Measurements from ENCODE around the gene RGL3. TPM values are rescaled to one million over a fixed set of nuclear protein-coding genes. Genes with fewer than 3 reads are reported as not detected.
"Not testable (repeated sequence)": the region's sequence is repeated elsewhere in the genome, so short reads cannot be mapped to it uniquely, and the experiment has no call there.

RGL3 gene
- total RNA-seq, 2 experiments from 2014 or later, result not detected

DNA sequence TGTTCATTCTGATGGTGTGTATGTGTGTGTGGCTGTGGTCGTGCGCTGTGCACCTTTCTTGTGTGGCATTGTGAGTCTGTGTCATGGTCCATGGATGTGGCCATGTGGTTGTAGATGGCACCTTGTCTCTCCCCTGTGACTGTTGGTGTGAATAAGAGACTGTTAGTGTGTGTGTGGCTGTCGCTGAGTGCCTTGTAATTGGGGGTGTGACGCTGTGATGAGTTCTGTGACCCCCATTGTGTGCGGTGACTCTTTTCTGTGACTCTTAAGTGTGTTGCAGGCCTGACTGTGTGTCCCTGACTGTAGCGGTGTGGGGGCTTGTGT is 63.1 kb downstream of the RGL3 start:
- Mint-ChIP-seq H3K27ac (no peak overlapping the region), H3K4me3 (peak overlapping the region; percentile 39), H3K4me1 (ENCODE audit: low read depth) (peaks cover 8% of the 10 kb centered on the region), H3K36me3 (ENCODE audit: low read depth) (no peaks in the 10 kb centered on the region), H3K9me3 (no peaks in the 10 kb centered on the region), H3K27me3 (peaks cover 10% of the 10 kb centered on the region)
- ATAC-seq (no peak), DNase-seq (no peak)
- ChIA-PET CTCF (no interaction called here), POLR2A (no interaction called here)
- TF ChIP-seq, protein P1, sequence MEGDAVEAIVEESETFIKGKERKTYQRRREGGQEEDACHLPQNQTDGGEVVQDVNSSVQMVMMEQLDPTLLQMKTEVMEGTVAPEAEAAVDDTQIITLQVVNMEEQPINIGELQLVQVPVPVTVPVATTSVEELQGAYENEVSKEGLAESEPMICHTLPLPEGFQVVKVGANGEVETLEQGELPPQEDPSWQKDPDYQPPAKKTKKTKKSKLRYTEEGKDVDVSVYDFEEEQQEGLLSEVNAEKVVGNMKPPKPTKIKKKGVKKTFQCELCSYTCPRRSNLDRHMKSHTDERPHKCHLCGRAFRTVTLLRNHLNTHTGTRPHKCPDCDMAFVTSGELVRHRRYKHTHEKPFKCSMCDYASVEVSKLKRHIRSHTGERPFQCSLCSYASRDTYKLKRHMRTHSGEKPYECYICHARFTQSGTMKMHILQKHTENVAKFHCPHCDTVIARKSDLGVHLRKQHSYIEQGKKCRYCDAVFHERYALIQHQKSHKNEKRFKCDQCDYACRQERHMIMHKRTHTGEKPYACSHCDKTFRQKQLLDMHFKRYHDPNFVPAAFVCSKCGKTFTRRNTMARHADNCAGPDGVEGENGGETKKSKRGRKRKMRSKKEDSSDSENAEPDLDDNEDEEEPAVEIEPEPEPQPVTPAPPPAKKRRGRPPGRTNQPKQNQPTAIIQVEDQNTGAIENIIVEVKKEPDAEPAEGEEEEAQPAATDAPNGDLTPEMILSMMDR (IDR thresholded peaks at IDR 0.05), result no peak
- intact Hi-C loops (cut with micrococcal nuclease), result no loop called here

DNA sequence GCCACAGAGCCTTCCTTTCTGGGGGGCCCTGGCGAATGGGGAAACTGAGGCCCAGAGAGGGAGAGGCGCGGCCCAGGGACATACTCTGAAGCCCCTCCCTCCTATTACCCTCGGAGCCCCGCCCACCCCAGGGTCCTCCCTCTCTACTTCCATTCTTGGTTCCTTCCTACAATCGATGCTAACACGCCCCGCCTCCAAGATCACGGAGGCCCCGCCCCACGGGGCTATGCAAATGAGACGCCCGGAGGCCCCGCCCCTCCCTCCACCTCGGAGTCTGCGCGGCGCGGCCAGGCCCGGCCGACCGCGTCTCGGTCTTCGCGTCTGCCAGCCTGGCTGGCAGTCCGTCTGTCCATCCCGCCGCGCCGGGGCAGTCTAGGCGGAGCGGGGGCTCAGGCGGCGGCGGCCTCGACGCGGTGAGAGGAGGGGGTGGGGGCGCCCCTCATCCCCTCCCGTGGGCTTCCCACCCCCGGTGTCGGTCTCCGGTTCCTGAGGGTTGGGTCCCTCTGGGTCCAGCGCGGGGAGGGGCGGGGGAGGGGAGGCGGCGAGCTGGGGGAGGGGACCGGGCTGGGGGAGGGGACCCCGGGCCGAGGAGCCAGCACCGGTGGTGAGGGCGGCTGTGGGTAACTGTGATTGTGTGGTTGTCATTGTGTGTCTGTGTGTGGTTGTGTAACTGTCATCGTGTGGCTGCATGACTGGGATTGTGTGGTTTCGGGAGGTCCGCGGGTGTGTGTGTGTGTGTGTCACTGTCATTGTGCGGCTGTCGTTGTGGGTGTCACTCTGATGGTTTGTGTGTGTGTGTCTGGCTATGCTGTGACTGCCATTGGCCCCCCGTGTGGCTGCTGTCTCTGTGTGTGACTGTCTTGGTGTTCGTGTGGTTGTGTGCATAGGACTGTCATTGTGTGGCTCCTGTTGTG is 63.7 kb downstream of the RGL3 start, which contains the start of gene PLPPR2:
PLPPR2 (plus strand) TSS at position 273 of the 914 bp plus-strand sequence. CDS start 2,242 bp downstream, outside the sequence.
- peak within 1 kb of the TSS; percentile 39 for H3K4me3 Mint-ChIP-seq
- intact Hi-C loops (cut with micrococcal nuclease), result no loop called here
- peak; percentile 92 for DNase-seq
- ATAC-seq, result peak; percentile 97
- ChIA-PET POLR2A (no interaction called here), CTCF (no interaction called here)
- no peaks in the 10 kb centered on the region for H3K9me3 Mint-ChIP-seq
- H3K36me3 Mint-ChIP-seq (ENCODE audit: low read depth), result no peaks in the 10 kb centered on the region
- TF ChIP-seq, protein P1 (IDR thresholded peaks at IDR 0.05), result no peak
- H3K4me1 Mint-ChIP-seq (ENCODE audit: low read depth), result peaks cover 8% of the 10 kb centered on the region
- no peak within 1 kb of the TSS for H3K27ac Mint-ChIP-seq
- peaks cover 10% of the 10 kb centered on the region for H3K27me3 Mint-ChIP-seq

DNA sequence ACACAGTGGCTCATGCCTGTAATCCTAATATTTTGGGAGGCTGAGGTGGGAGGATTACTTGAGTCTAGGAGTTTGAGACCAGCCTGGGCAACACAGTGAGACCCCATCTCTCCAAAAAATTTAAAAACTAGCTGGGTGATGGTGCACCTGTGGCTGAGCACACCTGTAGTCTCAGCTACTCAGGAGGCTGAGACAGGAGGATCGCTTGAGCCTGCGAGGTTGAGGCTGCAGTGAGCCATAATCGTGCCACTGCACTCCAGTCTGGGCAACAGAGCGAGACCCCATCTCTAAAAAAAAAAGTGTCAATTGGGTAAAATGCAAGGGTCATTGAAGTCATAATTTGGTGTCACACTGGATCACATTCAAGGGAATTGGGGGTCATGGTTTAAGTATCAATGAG is 65.0 kb downstream of the RGL3 start:
- ATAC-seq; H3K36me3 Mint-ChIP-seq (ENCODE audit: low read depth); DNase-seq; intact Hi-C loops (cut with micrococcal nuclease); CTCF ChIA-PET; H3K27ac Mint-ChIP-seq; H3K4me1 Mint-ChIP-seq (ENCODE audit: low read depth); POLR2A ChIA-PET; H3K9me3 Mint-ChIP-seq; H3K4me3 Mint-ChIP-seq: not testable (repeated sequence)
- H3K27me3 Mint-ChIP-seq, result peaks cover 10% of the 10 kb centered on the region

DNA sequence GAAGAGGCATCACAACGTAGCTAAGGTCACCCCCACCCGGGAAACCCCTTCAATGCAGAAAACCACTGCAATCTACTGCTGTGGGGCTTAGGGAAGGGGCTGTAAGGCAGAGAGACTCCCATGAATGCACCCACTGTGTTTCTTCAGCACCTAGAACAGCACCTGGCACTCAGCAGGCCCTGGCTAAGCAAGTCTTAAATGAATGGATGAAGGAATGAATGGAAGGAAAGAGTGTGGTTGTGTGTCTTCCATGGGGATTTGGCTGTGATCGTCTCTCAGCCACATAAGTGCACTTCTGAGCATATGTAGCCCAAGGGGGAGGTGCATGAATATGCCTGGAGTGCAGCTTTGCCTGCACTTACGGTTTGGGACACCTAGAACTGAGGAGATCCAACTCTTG is 69.9 kb downstream of the RGL3 start:
- H3K4me3 Mint-ChIP-seq, result no peak overlapping the region
- intact Hi-C loops (cut with micrococcal nuclease), result no loop called here
- peaks cover 11% of the 10 kb centered on the region for H3K36me3 Mint-ChIP-seq (ENCODE audit: low read depth)
- ATAC-seq (no peak), DNase-seq (no peak)
- no peak overlapping the region for H3K27ac Mint-ChIP-seq
- TF ChIP-seq, protein P1 (IDR thresholded peaks at IDR 0.05), result no peak
- peaks cover 8% of the 10 kb centered on the region for H3K9me3 Mint-ChIP-seq
- ChIA-PET POLR2A (no interaction called here), CTCF (interaction anchor here (0.5 kb wide), 1 partner anchor 33 kb away, joined by 3 read pairs; no protein-coding TSS in a partner anchor)
- H3K27me3 Mint-ChIP-seq, result no peaks in the 10 kb centered on the region
- H3K4me1 Mint-ChIP-seq (ENCODE audit: low read depth), result peaks cover 24% of the 10 kb centered on the region

DNA sequence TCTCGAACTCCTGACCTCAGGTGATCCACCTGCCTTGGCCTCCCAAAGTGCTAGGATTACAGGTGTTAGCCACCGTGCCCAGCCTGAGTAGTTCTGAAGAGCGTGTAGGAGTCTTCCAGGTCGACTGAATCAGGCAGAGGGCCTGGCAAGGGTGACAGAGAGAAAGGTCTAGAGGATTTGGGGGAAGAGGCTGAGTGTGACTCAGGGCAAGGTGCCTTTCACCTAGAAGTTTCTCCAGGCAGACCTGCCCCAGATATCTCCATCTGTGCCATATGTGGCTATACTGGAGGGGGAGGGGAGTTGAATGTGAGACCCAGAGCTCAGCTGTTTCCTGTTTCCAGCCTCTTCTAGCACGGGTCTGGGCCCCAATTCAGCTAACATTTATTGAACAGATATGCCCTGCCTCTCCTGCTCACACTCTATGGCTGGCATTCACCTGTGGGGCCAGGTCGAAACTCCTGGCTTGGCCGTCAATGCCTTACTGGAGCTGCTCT is 71.5 kb downstream of the RGL3 start:
- POLR2A ChIA-PET, result interaction anchor here (1.1 to 1.9 kb wide), 2 partner anchors 21 to 27 kb away, joined by 3 to 9 read pairs; partner anchors contain the start of gene SWSAP1
- Mint-ChIP-seq H3K9me3 (peaks cover 8% of the 10 kb centered on the region), H3K4me3 (peak overlapping the region; percentile 97), H3K4me1 (ENCODE audit: low read depth) (peaks cover 24% of the 10 kb centered on the region), H3K27me3 (no peaks in the 10 kb centered on the region), H3K27ac (no peak overlapping the region), H3K36me3 (ENCODE audit: low read depth) (peaks cover 11% of the 10 kb centered on the region)
- ATAC-seq (no peak), DNase-seq (no peak)
- CTCF ChIA-PET, result interaction anchor here (0.7 kb wide), 1 partner anchor 34 kb away, joined by 3 read pairs; no protein-coding TSS in a partner anchor
- TF ChIP-seq, protein P1 (IDR thresholded peaks at IDR 0.05), result no peak
- intact Hi-C loops (cut with micrococcal nuclease), result no loop called here

Data from activated CD8-positive, alpha-beta T cell treated with anti-CD3 and anti-CD28 coated beads for 36 hours (primary cell).